IMR-90 (cell line): ENCODE measurements around the gene PRDM5. TPM values are rescaled to one million over a fixed set of nuclear protein-coding genes. Genes with fewer than 3 reads are reported as not detected.

Experiments
- ATAC-seq: fragments of 200-7000 bp; cut with Tn5 transposase; 2 replicates; pipeline ENCODE4 v1.9.1; 2020; ENCODE audit warnings: low read depth, mild to moderate bottlenecking, moderate library complexity
- BruUV-seq: library from RNA; stranded (reverse); fragments of 400-500 nt; replicated peaks from 2 replicates; lab custom pipeline; 2021; lab: Mats Ljungman, UMichigan
- CTCF ChIA-PET: fragments of 300-600 bp; formaldehyde crosslinking; extraction: SDS; loops from one replicate; lab custom pipeline; 2021; ENCODE audit warnings: antibody characterized with exemption; lab: Yijun Ruan, JAX
- POLR2A ChIA-PET: fragments of 300-600 bp; sonication (Branson Sonifier 250); formaldehyde crosslinking; loops from one replicate; lab custom pipeline; 2022; ENCODE audit warnings: antibody characterized with exemption; ENCODE audit not compliant: unreplicated experiment; lab: Charles Lee
- DNase-seq: peaks from one replicate; pipeline ENCODE4 v3.0.0; 2013
- H2AFZ ChIP-seq: replicated peaks from 2 replicates; pipeline ENCODE3; 2013; ENCODE audit warnings: low read length, mild to moderate bottlenecking; ENCODE audit not compliant: poor library complexity
- H2AK5ac ChIP-seq: 2 replicates; pipeline ENCODE4 v1.6.1; 2013; ENCODE audit warnings: low read depth, low read length, inconsistent platforms
- H2AK9ac ChIP-seq: replicated peaks from 2 replicates; pipeline ENCODE3; 2013; ENCODE audit warnings: mild to moderate bottlenecking, low read depth, low read length, moderate library complexity; ENCODE audit not compliant: poor library complexity
- H2BK120ac ChIP-seq: 2 replicates; pipeline ENCODE4 v1.6.1; 2013; ENCODE audit warnings: low read depth, low read length, inconsistent platforms
- H2BK15ac ChIP-seq: 3 replicates; pipeline ENCODE4 v1.6.1; 2013; ENCODE audit warnings: low read depth, low read length, inconsistent platforms
- H2BK20ac ChIP-seq: 2 replicates; pipeline ENCODE4 v1.6.1; 2013; ENCODE audit warnings: low read depth, mild to moderate bottlenecking, inconsistent platforms, low read length, moderate library complexity
- H2BK5ac ChIP-seq: 2 replicates; pipeline ENCODE4 v1.6.1; 2013; ENCODE audit warnings: mild to moderate bottlenecking, low read depth, low read length, inconsistent platforms; ENCODE audit not compliant: poor library complexity, severe bottlenecking
- H3K14ac ChIP-seq: replicated peaks from 2 replicates; pipeline ENCODE4 v1.6.1; 2013; ENCODE audit warnings: low read depth, low read length, inconsistent platforms
- H3K18ac ChIP-seq: 2 replicates; pipeline ENCODE4 v1.6.1; 2013; ENCODE audit warnings: low read depth, low read length, control low read depth
- H3K23ac ChIP-seq: 2 replicates; pipeline ENCODE4 v1.6.1; 2013; ENCODE audit warnings: low read depth, low read length, inconsistent platforms
- H3K27ac ChIP-seq: 2 replicates; pipeline ENCODE4 v1.5.1; 2013; ENCODE audit warnings: mild to moderate bottlenecking, control low read depth, low read length; ENCODE audit not compliant: insufficient read depth
- H3K27me3 ChIP-seq: 2 replicates; pipeline ENCODE4 v1.6.1; 2013; ENCODE audit warnings: low read length; ENCODE audit not compliant: control insufficient read depth, insufficient read depth
- H3K36me3 ChIP-seq: 2 replicates; pipeline ENCODE4 v1.6.1; 2013; ENCODE audit warnings: low read length, mixed read lengths; ENCODE audit not compliant: control insufficient read depth, insufficient read depth
- H3K4ac ChIP-seq: 2 replicates; pipeline ENCODE4 v1.6.1; 2013; ENCODE audit warnings: low read depth, low read length, inconsistent platforms
- H3K4me1 ChIP-seq: 2 replicates; pipeline ENCODE4 v1.6.1; 2013; ENCODE audit warnings: low read length, mixed read lengths; ENCODE audit not compliant: control insufficient read depth, insufficient read depth
- H3K4me2 ChIP-seq: 2 replicates; pipeline ENCODE4 v1.6.1; 2013; ENCODE audit warnings: low read depth, mild to moderate bottlenecking, control low read depth, low read length, moderate library complexity
- H3K4me3 ChIP-seq: 2 replicates; pipeline ENCODE4 v1.5.1; 2013; ENCODE audit warnings: low read depth, mild to moderate bottlenecking, control low read depth, low read length, moderate library complexity; ENCODE audit not compliant: insufficient read depth
- H3K56ac ChIP-seq: 2 replicates; pipeline ENCODE4 v1.6.1; 2013; ENCODE audit warnings: low read length, inconsistent platforms; ENCODE audit not compliant: insufficient read depth; ENCODE audit errors: extremely low read depth
- H3K79me1 ChIP-seq, 2 experiments: 2 replicates each; pipeline ENCODE4 v1.6.1; 2013; ENCODE audit warnings: low read length in 2 of 2, inconsistent platforms in 1 of 2, low read depth in 1 of 2
- H3K9ac ChIP-seq: 2 replicates; pipeline ENCODE4 v1.6.1; 2013; ENCODE audit warnings: low read depth, low read length, control low read depth
- H3K9me1 ChIP-seq: 2 replicates; pipeline ENCODE4 v1.6.1; 2013; ENCODE audit warnings: low read length, inconsistent platforms; ENCODE audit not compliant: insufficient read depth
- H3K9me3 ChIP-seq: 2 replicates; pipeline ENCODE4 v1.6.1; 2013; ENCODE audit warnings: low read length; ENCODE audit not compliant: control insufficient read depth, insufficient read depth
- H4K20me1 ChIP-seq: 2 replicates; pipeline ENCODE4 v1.6.1; 2013; ENCODE audit warnings: low read length, inconsistent platforms; ENCODE audit not compliant: insufficient read depth
- H4K5ac ChIP-seq: 2 replicates; pipeline ENCODE4 v1.6.1; 2013; ENCODE audit warnings: mild to moderate bottlenecking, low read depth, low read length, control low read depth
- H4K8ac ChIP-seq, 2 experiments: 2 replicates each; pipeline ENCODE4 v1.6.1; 2013; ENCODE audit warnings: low read depth in 2 of 2, low read length in 2 of 2, control low read depth in 1 of 2, inconsistent platforms in 1 of 2
- H4K91ac ChIP-seq: 2 replicates; pipeline ENCODE4 v1.6.1; 2013; ENCODE audit warnings: low read depth, low read length, inconsistent platforms; ENCODE audit not compliant: insufficient read depth
- BHLHE40 ChIP-seq: fragments of 150-350 bp; IDR thresholded peaks from 2 replicates; pipeline ENCODE4 v1.6.1; 2016; ENCODE audit warnings: mild to moderate bottlenecking, low read depth, low read length
- CEBPB ChIP-seq: IDR thresholded peaks from 2 replicates; pipeline ENCODE4 v1.6.1; 2012; ENCODE audit warnings: low read depth, low read length, improper control_type of control experiment
- CHD1 ChIP-seq: IDR thresholded peaks from 2 replicates; pipeline ENCODE4 v1.6.1; 2012; ENCODE audit warnings: low read depth, low read length, improper control_type of control experiment
- FOS ChIP-seq: fragments of 150-350 bp; IDR thresholded peaks from 2 replicates; pipeline ENCODE4 v1.6.1; 2016; ENCODE audit warnings: low read depth, low read length
- MAFK ChIP-seq: IDR thresholded peaks from 2 replicates; pipeline ENCODE4 v1.6.1; 2012; ENCODE audit warnings: low read depth, low read length, improper control_type of control experiment
- MAZ ChIP-seq: IDR thresholded peaks from 2 replicates; pipeline ENCODE4 v1.6.1; 2012; ENCODE audit warnings: low read depth, mild to moderate bottlenecking, low read length, improper control_type of control experiment, moderate library complexity, borderline replicate concordance
- MXI1 ChIP-seq: IDR thresholded peaks from 2 replicates; pipeline ENCODE4 v1.6.1; 2012; ENCODE audit warnings: low read depth, mild to moderate bottlenecking, low read length, moderate library complexity, borderline replicate concordance
- NFE2L2 ChIP-seq: fragments of 150-350 bp; IDR thresholded peaks from 2 replicates; pipeline ENCODE4 v1.6.1; 2016; ENCODE audit warnings: low read depth, mild to moderate bottlenecking, low read length
- POLR2A ChIP-seq: IDR thresholded peaks from 2 replicates; pipeline ENCODE4 v1.6.1; 2012; ENCODE audit warnings: mild to moderate bottlenecking, low read depth, low read length
- RAD21 ChIP-seq: IDR thresholded peaks from 2 replicates; pipeline ENCODE4 v1.6.1; 2012; ENCODE audit warnings: low read length, improper control_type of control experiment
- RCOR1 ChIP-seq: IDR thresholded peaks from 2 replicates; pipeline ENCODE4 v1.6.1; 2012; ENCODE audit warnings: mild to moderate bottlenecking, low read length, improper control_type of control experiment; ENCODE audit not compliant: insufficient replicate concordance
- RFX5 ChIP-seq: IDR thresholded peaks from 2 replicates; pipeline ENCODE4 v1.8.0; 2012; ENCODE audit warnings: low read depth, mild to moderate bottlenecking, low read length, moderate library complexity
- SMC3 ChIP-seq: fragments of 150-350 bp; IDR thresholded peaks from 2 replicates; pipeline ENCODE4 v1.6.1; 2016; ENCODE audit warnings: low read depth, mild to moderate bottlenecking, antibody characterized with exemption, low read length, moderate library complexity
- whole genome bisulfite sequencing, 2 experiments: methylation state at CpG; one replicate each; pipeline versions ENCODE4 v1.1.5 to v1.1.7; 2013; ENCODE audit warnings: missing lambda C conversion rate in 2 of 2; ENCODE audit not compliant: insufficient read length in 1 of 2; ENCODE audit errors: extremely low coverage in 2 of 2; 5-methylcytosine and 5-hydroxymethylcytosine counted together
- dilution Hi-C: fragments of 300-500 bp; cut with HindIII; formaldehyde crosslinking; loops from one replicate; pipeline ENCODE4 v1.14.3; 2018; ENCODE audit warnings: low sequenced_read_pairs; ENCODE audit not compliant: unreplicated experiment
- in situ Hi-C: fragments of 300-500 bp; cut with MboI; formaldehyde crosslinking; loops from 3 replicates; pipeline ENCODE4 v1.14.3; 2019; ENCODE audit warnings: low sequenced_read_pairs, inconsistent platforms, mixed read lengths
- intact Hi-C: fragments of 100-400 bp; cut with micrococcal nuclease; formaldehyde crosslinking; loops from 2 replicates; pipeline ENCODE4 v1.10.0; 2022
- polyA plus RNA-seq, 3 experiments: library from polyadenylated mRNA; depleted of rRNA; stranded (reverse); fragments of >200 nt; gene quantifications; 2 replicates each; pipeline ENCODE4 v1.2.3, GENCODE V29; 2012; ENCODE audit warnings: low replicate concordance in 1 of 3
- total RNA-seq: library from RNA; depleted of rRNA; stranded (reverse); fragments of >200 nt; gene quantifications from 2 replicates; pipeline ENCODE4 v1.2.3, GENCODE V29; 2012
- TF ChIP-seq, protein P1 (sequence below): fragments of 150-350 bp; IDR thresholded peaks from 2 replicates; pipeline ENCODE4 v1.6.1; 2017; ENCODE audit warnings: mild to moderate bottlenecking, antibody characterized with exemption, low read length, low read depth
- TF ChIP-seq, protein P2 (sequence below): conservative IDR thresholded peaks from 2 replicates; pipeline ENCODE4 v1.5.1; 2012; ENCODE audit warnings: mild to moderate bottlenecking, low read depth, low read length, improper control_type of control experiment
- TF ChIP-seq, protein P3 (sequence below): fragments of 150-350 bp; IDR thresholded peaks from 2 replicates; pipeline ENCODE4 v1.6.1; 2016; ENCODE audit warnings: low read depth, mild to moderate bottlenecking, low read length, moderate library complexity, borderline replicate concordance

Gene PRDM5
- total and polyA plus RNA-seq, 2 of the 4 experiments (the other 2 are of a cell fraction): 4.1 to 10.8 TPM

DNA sequence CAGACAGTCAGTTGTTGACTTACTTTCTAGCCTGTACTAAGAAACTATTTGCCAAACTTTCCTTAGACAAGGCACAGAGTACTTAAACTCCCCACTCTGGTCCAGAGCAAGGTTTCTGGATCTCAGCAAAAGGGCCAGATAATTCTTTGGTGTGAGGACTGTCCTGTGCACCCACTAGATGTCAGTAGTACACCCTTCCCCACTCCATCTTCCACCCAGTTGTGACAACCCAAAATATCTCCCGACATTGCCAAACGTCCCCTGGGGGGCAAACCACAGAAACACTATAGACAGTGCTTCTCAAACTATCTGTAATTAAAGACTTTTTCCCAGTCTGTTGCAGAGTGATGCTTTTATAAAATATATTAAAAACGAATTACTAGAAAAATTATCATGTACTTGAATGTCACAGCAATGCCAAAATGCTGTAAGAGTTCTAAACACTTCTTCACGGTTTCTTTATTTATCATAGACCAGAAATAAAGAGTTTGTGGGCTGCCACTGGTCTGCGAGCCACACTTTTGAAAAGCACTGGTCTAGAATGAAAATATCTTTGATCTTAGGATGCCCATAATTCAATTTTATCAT is 203.5 kb downstream of the PRDM5 start:
- Histone ChIP-seq H3K27ac (no peak overlapping the region), H3K14ac (no peak overlapping the region), H4K8ac (no peak overlapping the region), H3K9me3 (no peaks in the 10 kb centered on the region), H3K23ac (no peak overlapping the region), H3K4me1 (0 out of 2 replicates have a peak, but pooled peaks cover 2% of the 10 kb centered on the region), H2BK15ac (no peak overlapping the region), H3K56ac (no peak overlapping the region), H3K79me1 (no peaks in the 10 kb centered on the region), H3K36me3 (no peaks in the 10 kb centered on the region), H2BK120ac (no peak overlapping the region), H2AK9ac (no peak overlapping the region), H3K18ac (no peak overlapping the region), H3K4ac (no peak overlapping the region), H3K4me3 (no peak overlapping the region), H3K9me1 (no peaks in the 10 kb centered on the region), H4K20me1 (no peaks in the 10 kb centered on the region), H4K91ac (no peak overlapping the region), H2BK20ac (no peak overlapping the region), H2AFZ (no peak overlapping the region), H2BK5ac (no peak overlapping the region), H4K5ac (no peak overlapping the region), H3K27me3 (no peaks in the 10 kb centered on the region), H3K4me2 (no peak overlapping the region), H3K9ac (no peak overlapping the region), H2AK5ac (no peak overlapping the region)
- TF ChIP-seq CHD1: no peak
- no peak for TF ChIP-seq RCOR1
- no peak for TF ChIP-seq RFX5
- peak; percentile 80 for TF ChIP-seq SMC3
- no peak for TF ChIP-seq BHLHE40
- TF ChIP-seq NFE2L2: no peak
- no peak for TF ChIP-seq MAZ
- TF ChIP-seq, protein P1, sequence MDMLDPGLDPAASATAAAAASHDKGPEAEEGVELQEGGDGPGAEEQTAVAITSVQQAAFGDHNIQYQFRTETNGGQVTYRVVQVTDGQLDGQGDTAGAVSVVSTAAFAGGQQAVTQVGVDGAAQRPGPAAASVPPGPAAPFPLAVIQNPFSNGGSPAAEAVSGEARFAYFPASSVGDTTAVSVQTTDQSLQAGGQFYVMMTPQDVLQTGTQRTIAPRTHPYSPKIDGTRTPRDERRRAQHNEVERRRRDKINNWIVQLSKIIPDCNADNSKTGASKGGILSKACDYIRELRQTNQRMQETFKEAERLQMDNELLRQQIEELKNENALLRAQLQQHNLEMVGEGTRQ: no peak
- TF ChIP-seq POLR2A: no peak
- no peak for TF ChIP-seq MAFK
- TF ChIP-seq CEBPB: no peak; the same call in 1 of the 2 replicates
- TF ChIP-seq, protein P2, sequence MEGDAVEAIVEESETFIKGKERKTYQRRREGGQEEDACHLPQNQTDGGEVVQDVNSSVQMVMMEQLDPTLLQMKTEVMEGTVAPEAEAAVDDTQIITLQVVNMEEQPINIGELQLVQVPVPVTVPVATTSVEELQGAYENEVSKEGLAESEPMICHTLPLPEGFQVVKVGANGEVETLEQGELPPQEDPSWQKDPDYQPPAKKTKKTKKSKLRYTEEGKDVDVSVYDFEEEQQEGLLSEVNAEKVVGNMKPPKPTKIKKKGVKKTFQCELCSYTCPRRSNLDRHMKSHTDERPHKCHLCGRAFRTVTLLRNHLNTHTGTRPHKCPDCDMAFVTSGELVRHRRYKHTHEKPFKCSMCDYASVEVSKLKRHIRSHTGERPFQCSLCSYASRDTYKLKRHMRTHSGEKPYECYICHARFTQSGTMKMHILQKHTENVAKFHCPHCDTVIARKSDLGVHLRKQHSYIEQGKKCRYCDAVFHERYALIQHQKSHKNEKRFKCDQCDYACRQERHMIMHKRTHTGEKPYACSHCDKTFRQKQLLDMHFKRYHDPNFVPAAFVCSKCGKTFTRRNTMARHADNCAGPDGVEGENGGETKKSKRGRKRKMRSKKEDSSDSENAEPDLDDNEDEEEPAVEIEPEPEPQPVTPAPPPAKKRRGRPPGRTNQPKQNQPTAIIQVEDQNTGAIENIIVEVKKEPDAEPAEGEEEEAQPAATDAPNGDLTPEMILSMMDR: peak; percentile 73
- TF ChIP-seq, protein P3, sequence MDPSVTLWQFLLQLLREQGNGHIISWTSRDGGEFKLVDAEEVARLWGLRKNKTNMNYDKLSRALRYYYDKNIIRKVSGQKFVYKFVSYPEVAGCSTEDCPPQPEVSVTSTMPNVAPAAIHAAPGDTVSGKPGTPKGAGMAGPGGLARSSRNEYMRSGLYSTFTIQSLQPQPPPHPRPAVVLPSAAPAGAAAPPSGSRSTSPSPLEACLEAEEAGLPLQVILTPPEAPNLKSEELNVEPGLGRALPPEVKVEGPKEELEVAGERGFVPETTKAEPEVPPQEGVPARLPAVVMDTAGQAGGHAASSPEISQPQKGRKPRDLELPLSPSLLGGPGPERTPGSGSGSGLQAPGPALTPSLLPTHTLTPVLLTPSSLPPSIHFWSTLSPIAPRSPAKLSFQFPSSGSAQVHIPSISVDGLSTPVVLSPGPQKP: no peak
- TF ChIP-seq RAD21: peak; percentile 87
- TF ChIP-seq MXI1: no peak
- no peak for TF ChIP-seq FOS
- no TSS peak for BruUV-seq
- DNase-seq: peak; percentile 49
- dilution Hi-C loops (no loop called here), in situ Hi-C loops (loop anchor here (25.0 kb wide), 1 partner anchor 368 kb away; no protein-coding TSS in a partner anchor), intact Hi-C loops (loop anchor here (1.0 to 5.0 kb wide), 6 partner anchors 204 to 647 kb away; partner anchors contain the start of gene PRDM5)
- CTCF ChIA-PET: interaction anchor here (1.4 to 2.0 kb wide), 2 partner anchors 13 to 331 kb away, joined by 3 to 6 read pairs; no protein-coding TSS in a partner anchor
- POLR2A ChIA-PET: no interaction called here
- peak; percentile 93 for ATAC-seq
- no CpG with 5 or more reads among the region's 5 CpGs for WGBS, 2 experiments
